ENCODE results near the gene BCAR1. TPM values are rescaled to one million over a fixed set of nuclear protein-coding genes. Genes with fewer than 3 reads are reported as not detected.

The BCAR1 gene
- total RNA-seq, 1 donor: 33.4 TPM

DNA sequence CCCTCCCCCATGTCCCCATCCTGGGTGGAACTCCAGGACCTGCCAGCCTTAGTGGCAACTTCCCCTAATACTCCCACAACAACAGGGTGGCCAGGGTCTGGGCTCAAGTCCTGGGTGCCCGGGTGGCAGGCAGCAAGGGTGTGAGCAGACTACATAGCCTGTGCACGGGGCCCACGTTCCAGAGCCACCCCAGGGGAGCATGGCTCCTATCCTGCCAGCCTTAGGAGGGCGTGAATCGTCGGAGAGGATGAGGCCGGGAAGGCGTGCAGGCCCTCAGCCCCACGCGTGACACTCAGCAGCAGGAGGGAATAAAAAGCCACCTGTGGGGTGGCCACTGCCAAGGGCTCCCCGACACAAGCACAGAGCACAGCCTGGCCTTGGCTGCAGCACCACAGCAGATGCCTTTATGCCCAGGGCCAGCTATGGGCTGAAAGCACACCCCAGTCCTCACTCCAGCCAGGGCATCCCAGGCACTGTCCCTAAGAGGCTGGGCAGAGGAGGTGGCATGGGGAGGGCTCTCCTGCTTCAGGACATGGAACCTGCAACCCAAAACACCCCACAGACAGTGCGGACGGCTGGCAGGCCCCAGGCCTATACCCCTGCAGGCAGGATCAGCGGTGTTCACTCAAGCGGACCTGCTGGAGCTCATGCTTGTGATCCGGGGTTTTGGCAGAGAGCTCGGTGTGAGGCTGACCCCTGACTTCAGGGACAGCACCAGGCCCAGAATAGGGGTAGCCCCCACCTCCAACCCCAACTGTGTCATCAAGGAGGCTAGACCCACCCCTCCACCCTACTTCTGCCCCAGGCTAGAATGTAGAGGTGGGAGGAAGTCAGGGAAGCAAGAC, 2.7 kb downstream of the BCAR1 start:
- no peak for DNase-seq (ENCODE audit: low read depth)
- no peak overlapping the region for H3K4me3 ChIP-seq (ENCODE audit: low read depth, low read length)
- TF ChIP-seq, protein P1, sequence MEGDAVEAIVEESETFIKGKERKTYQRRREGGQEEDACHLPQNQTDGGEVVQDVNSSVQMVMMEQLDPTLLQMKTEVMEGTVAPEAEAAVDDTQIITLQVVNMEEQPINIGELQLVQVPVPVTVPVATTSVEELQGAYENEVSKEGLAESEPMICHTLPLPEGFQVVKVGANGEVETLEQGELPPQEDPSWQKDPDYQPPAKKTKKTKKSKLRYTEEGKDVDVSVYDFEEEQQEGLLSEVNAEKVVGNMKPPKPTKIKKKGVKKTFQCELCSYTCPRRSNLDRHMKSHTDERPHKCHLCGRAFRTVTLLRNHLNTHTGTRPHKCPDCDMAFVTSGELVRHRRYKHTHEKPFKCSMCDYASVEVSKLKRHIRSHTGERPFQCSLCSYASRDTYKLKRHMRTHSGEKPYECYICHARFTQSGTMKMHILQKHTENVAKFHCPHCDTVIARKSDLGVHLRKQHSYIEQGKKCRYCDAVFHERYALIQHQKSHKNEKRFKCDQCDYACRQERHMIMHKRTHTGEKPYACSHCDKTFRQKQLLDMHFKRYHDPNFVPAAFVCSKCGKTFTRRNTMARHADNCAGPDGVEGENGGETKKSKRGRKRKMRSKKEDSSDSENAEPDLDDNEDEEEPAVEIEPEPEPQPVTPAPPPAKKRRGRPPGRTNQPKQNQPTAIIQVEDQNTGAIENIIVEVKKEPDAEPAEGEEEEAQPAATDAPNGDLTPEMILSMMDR (IDR thresholded peaks at IDR 0.05; ENCODE audit: insufficient read depth, low read length): no peak

DNA sequence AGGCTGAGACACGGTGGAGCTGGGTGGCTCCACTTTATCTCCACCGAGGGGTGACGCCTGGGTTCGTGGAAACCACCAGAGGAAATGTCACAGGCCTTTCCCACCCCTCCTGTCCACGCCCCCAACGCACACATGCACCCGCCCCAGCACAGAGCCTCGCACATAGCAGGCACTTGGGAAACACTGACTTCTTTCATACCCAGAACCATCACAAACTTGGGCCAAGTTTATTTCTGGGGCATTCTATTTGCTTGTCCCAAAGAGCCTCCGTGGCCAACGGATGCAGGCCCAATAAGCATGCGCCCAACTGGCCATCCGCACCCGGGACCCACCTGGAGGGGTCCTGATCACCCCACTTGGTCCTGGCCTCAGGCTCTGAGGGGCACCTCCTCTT, 3.3 kb downstream of the BCAR1 start:
- no peak for DNase-seq (ENCODE audit: low read depth)
- TF ChIP-seq, protein P1 (IDR thresholded peaks at IDR 0.05; ENCODE audit: insufficient read depth, low read length): no peak
- no peak overlapping the region for H3K4me3 ChIP-seq (ENCODE audit: low read depth, low read length)

- H3K4me3 ChIP-seq (ENCODE audit: low read depth, low read length): no peak overlapping the region
- no peak for DNase-seq (ENCODE audit: low read depth)
Measured at GRCh38 chr16:75247249-75247648, 4.2 kb downstream of the BCAR1 start.

DNA sequence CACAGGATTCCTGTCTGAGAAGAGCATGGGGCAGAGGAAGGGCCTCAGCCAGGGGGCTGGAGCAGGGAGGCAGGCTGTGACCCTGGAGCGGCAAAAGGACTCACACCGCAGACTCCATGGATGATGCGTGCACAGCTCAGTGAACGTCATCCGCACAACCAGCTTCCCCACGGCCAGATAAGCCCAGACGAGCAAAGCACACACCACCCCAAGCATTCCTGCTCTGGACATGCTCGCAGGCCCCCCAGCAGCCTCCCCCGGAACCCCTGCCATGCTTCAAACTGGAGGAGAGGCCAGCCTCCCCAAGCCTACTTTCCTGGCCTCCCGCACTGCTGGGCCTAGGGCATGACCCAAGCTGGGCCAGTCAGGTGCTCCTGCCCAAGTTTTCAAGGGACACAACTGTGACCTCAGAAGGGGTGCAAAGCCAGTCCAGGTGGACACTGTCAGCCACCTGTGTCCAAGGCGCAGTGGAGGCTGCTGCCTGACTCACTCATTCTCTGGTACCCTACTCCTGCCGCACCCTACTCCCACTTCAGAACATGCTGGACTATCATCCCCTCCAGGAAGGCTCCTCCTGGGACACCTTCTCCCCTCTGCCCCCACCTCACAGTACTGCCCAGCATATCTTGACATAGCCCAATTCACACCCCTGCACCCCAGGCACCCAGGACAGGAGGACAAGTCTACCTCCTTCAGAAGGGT, 4.8 kb downstream of the BCAR1 start:
- H3K4me3 ChIP-seq (ENCODE audit: low read depth, low read length): no peak overlapping the region
- peak; percentile 45 for DNase-seq (ENCODE audit: low read depth)
- TF ChIP-seq, protein P1 (IDR thresholded peaks at IDR 0.05; ENCODE audit: insufficient read depth, low read length): no peak

More at GRCh38 chr16:75247249-75247648, 4.2 kb downstream of the BCAR1 start:
- TF ChIP-seq, protein P1 (IDR thresholded peaks at IDR 0.05; ENCODE audit: insufficient read depth, low read length): no peak

DNA sequence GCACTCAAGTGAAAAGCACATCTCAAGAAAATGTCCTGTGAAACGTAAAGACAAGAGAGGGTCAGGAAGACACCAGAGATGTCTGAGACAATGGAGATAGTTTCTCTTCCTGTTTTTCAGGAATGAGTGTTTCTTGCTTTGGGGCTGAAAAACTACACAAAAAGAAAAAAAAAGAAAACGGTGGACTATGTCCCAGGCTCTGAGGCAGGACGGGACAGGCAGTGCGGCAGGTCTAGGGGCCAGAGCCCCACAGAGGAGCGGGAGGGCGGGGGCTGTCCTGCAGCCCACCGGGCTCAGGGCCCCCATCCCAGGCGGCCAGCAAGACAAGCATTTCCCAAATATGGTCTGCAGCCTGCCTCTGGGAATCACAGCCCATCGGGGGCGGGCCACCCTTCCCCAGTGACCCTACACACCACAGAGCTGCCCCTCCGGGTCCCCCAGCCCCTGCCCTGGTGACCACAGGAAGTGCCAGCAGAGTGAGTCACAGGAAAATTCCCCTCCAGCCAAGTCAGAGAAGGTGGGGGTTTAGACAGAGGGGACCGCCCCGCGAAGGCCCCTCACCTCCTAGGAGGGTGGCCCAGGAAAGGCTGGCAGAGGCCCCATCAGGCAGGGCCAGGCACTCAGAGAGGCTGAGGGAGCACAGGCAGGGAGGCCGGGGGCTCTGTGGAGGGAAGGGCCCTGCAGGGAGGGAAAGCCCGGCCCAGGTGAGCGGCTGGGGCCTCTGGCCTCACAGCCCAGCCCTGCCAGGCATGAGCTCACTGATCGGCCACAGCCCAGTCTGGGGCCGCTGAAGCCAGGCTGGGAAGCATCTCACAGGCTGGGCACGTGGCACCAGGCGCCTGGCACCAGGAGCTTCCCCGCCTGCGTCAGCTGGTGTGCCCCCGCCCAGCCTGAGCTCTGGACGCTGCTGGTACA, 6.3 kb downstream of the BCAR1 start:
- DNase-seq (ENCODE audit: low read depth): peak; percentile 93
- TF ChIP-seq, protein P1 (IDR thresholded peaks at IDR 0.05; ENCODE audit: insufficient read depth, low read length): no peak
- peak overlapping the region; percentile 25 for H3K4me3 ChIP-seq (ENCODE audit: low read depth, low read length)

DNA sequence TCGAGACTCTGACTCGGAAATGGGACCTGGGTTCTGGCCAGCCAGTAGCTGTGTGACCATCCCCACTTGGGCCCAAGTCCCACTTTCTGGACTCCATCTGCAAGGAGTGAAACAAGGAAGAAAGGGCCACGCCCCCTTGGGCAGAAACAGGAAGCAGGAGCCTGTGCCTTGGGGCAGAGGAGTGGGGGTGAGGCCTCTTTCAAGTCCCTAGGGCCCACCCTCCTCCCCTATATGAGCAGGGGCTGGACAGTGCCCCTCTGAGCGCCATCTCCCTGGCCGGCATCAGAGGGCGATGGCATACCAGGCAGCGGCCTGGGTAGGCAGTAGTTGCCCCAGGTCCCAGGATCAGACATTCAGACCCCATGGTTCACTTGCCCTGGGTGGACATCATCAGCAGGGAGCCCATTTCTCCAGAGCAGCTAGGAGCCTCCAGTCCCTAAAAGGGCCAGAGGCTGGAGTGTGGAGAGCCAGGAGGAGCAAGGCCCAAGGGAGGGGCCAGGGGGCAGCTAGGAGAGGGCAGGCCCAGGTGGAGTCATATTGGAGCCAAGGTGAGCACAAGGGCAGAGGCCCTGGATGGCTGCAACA, 7.1 kb downstream of the BCAR1 start:
- TF ChIP-seq, protein P1 (IDR thresholded peaks at IDR 0.05; ENCODE audit: insufficient read depth, low read length): no peak
- DNase-seq (ENCODE audit: low read depth): peak; percentile 65
- H3K4me3 ChIP-seq (ENCODE audit: low read depth, low read length): no peak overlapping the region

Measured in fibroblast of the aortic adventitia (primary cell).